ENCODE results near the gene CNKSR3.

- TF ChIP-seq POLR2AphosphoS5 (IDR thresholded peaks at IDR 0.05; ENCODE audit: low read depth, low read length) (no peak), REST (IDR thresholded peaks at IDR 0.05; ENCODE audit: insufficient read depth in 1 of 2, low read depth in 2 of 2, low read length in 2 of 2) (no peak), TAF1 (IDR thresholded peaks at IDR 0.05; ENCODE audit: borderline replicate concordance, insufficient read depth, low read length) (no peak)
Observed at GRCh38 chr6:154407440-154407839, 103.0 kb downstream of the CNKSR3 start.

Data from PFSK-1 (cell line).